NCI-H146 (cell line): ENCODE measurements around the gene OXLD1.
"Not testable (repeated sequence)": the region's sequence is repeated elsewhere in the genome, so short reads cannot be mapped to it uniquely, and the experiment has no call there.

Experiments
- DNase-seq: peaks from one replicate; lab custom pipeline; 2025; lab: John Stamatoyannopoulos, UW

Gene OXLD1

DNA sequence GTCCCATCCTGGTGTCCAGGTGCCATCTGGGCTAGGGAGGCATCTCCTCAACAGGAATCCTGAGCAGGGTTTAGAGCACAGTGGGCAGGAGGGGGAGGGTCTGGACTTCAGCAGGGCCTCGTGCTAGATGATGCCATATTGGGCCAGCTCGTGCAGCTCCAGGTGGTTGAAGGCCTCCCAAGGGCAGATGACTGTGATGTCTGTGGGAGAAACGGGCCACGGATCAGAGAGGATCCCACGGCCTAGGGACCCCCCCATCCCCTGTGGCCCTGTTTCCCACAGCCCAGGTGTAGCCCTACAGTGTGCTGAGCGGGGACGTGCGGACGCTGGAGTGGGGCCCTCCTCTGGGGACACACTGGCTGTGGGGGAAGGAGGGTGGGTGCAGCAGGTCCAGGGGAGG, 15.5 kb downstream of the OXLD1 start:
- no peak for DNase-seq

DNA sequence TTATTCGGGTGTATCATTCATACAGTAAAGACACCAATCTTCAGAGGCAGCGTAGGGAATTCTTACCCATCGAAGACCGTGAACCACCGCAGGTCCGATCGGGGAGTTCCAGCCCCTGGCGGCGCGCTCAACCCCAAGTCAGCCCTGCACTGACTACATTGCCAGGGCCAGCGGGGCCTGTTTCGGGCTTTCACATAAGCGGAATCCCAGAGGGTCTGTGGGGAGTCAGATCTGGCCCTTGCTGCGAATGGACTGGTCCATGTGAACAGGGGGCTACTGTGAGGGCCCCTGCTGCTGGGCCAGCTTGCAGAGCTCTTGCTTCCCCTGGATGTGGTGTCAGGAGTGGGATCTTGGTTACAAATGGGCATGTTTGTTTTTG, 17.7 kb downstream of the OXLD1 start:
- no peak for DNase-seq

DNA sequence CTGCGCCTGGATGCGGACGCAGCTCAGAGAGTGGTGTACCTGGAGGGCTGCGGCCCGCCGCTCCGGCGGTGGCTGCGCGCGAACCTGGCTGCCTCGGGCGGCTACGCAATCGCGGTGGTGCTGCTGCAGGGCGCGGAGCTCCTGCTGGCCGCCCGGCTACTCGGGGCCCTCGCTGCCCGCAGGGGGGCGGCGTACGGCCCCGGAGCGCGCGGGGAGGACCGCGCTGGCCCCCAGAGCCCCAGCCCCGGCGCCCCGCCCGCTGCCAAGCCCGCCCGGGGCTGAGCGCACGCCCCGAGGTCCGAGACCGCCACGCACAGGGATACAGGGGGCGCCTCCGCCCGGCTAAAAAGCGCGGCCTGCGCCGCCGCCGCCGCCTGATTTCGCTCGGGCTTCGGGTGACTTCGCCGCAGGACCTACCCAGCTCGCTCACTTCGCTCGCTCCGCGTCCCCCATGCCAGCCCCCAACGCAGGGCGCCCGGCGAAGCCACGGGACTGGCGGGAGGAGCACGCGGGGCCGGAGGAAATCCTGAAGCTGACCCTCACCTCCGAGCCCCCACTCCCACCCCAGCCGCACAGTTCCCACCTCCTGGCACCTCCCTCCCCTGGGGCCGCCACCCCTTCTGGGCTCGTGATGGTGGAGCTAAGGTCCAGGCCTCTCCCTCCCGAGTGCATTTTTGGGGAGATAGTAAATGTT, 18.2 kb downstream of the OXLD1 start:
- peak; percentile 36 for DNase-seq

DNA sequence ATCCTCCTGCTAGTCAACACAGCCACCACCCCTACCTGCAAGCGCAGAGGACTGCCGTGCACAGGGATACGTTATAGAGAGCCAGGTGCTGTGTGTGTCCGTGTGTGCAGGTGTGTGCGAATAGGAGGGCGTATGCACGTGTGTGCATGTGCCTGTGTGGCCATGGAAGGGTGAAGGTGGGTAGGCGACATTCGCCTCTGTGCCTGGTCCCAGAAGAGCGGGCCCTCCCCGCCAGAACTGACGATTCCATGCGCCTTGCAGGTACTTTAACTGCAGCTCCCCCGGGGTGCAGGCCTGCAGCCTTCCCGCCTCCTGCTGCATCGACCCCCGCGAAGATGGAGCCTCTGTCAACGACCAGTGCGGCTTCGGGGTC, 18.8 kb downstream of the OXLD1 start:
- DNase-seq, result peak; percentile 33

DNA sequence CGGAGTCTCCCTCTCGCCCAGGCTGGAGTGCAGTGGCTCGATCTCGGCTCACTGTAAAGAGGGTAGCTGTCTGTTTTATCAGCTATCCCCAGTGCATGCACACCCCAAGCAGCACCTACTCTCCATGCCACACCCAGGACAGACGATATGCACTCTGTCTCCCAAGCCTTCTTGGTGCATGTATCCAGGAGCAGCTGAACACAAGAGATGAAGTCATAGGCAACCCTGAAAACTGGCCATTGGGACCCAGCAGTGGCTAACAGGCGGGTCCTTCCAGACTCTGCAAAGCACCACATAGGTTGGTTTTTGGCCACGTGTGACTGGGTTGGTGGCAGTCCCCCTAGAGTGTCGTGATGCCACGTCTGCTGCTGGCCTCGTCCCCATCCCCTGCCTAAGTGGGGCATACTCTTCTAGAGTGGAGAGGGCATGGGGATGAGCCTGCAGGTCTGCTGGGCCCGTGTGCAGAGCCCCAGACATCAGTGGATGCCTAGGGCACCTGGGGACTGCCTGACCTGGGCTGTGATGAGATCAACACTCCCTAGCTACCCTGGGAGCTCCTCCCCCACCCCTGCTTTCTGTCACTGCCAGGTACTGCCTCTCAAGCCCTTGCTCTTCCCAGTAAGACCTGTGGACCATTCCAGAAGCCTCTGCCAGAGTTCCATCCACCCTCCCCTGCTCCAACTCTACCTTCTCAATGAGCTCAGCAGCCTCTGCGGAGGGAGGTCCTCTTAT, 19.4 kb downstream of the OXLD1 start:
- DNase-seq, result no peak

DNA sequence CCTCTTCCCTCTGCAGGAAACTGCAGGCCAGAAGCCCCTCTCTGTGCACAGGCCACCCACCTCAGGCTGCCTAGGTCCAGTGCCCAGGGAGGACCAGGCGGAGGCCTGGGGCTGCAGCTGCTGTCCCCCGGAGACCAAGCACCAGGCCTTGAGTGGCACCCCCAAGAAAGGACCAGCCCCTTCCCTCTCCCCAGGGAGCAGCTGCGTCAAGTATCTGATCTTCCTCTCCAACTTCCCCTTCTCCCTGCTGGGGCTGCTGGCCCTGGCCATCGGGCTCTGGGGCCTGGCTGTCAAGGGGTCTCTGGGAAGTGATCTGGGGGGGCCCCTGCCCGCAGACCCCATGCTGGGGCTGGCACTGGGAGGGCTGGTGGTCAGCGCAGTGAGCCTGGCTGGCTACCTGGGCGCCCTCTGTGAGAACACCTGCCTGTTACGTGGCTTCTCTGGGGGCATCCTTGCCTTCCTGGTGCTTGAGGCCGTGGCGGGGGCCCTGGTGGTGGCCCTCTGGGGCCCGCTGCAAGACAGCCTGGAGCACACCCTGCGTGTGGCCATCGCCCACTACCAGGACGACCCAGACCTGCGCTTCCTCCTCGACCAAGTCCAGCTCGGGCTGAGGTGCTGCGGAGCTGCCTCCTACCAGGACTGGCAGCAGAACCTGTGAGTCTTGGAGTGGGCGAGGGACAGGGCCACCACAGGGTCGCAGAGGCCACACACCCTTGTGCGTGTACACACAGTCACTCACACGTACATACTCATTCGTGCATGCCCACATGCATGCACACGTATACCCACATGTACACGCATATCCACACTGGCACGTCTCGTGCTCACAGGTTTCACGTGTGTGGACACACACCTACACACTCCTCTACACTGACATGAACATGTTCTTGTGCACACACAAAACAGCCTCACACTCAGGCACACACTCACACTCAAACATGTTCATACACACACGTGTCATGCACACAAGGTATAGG, 21.1 kb downstream of the OXLD1 start:
- no peak for DNase-seq

DNA sequence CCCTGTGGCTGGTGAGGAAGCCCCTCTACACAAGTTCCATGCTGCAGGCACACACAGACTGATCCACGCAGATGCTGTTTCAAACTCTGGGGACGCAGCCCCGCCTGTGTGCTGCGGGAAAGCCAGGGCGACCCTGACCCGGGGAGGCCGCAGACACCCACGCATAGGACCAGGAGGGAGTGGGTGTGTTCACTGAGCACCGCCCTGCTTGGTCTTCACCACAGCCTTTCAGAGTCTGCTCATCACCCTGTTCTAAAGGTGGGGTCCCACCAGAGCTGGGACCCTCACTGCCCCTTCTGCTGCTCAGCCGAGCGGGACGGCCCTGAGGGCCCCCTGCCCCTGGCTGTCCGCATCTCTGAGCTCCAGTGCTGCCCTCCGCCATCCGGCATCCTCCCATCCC, 21.9 kb downstream of the OXLD1 start:
- no peak for DNase-seq

DNA sequence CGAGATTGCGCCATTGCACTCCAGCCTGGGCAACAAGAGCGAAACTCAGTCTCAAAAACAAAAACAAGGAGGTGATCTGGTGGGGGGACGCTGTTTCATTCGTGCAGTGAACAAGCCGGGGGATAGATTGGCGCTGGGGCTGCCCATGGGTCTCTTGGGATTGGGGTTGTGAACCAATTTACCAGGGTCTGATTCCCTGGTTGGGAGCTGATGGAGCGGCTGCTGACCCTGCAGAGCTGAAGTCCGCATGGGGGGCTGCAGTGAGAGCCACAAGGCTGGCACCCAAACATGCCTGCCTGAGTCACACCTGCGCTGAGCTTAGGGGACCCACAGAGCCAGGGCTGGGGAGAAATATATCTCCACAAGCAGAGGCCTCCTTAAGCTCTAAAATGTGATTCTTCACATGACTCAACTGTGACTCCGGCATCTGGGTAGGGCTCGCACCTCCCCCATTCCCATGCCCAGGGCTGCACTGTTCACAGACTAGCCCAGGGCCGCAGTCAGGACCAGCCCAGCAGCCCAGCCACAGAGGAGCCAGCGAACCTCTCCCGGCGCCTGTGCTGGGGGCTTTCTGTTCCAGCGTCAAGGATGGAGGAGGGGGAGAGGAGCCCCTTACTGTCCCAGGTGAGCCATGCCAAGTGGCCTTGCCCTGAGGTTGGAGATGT, 24.4 kb downstream of the OXLD1 start:
- DNase-seq, result no peak

DNA sequence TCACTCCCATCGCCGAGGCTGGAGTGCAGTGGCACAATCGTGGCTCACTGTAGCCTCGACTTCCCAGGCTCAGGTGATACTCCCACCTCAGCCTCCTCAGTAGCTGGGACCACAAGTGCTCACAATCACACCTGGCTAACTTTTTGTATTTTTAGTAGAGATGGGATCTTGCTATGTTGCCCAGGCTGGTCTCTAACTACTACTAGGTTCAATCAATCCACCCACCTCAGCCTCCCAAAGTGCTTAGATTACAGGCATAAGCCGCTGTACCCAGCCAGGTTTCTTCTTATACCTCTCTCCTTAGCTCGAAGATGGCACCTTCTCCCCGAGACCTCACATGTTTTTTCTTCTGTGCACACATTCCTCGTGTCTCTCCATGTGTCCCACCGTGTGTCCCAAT, 26.4 kb downstream of the OXLD1 start:
- DNase-seq, result no peak

DNA sequence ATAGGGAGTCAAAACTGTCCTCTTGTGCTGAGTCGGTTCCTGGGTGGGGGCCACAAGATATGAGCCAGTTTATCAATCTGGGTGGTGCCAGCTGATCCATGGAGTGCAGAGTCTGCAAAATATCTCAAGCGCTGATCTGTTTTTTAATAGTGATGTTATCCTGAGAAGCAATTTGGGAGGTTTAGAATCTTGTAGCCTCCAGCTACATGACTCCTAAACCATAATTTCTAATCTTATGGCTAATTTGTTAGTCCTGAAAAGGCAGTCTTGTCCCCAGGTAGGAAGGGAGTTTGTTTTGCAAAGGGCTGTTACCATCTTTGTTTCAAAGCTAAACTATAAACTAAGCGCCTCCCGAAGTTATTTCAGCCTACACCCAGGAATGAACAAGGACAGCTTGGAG, 27.7 kb downstream of the OXLD1 start:
- DNase-seq, result no peak

DNA sequence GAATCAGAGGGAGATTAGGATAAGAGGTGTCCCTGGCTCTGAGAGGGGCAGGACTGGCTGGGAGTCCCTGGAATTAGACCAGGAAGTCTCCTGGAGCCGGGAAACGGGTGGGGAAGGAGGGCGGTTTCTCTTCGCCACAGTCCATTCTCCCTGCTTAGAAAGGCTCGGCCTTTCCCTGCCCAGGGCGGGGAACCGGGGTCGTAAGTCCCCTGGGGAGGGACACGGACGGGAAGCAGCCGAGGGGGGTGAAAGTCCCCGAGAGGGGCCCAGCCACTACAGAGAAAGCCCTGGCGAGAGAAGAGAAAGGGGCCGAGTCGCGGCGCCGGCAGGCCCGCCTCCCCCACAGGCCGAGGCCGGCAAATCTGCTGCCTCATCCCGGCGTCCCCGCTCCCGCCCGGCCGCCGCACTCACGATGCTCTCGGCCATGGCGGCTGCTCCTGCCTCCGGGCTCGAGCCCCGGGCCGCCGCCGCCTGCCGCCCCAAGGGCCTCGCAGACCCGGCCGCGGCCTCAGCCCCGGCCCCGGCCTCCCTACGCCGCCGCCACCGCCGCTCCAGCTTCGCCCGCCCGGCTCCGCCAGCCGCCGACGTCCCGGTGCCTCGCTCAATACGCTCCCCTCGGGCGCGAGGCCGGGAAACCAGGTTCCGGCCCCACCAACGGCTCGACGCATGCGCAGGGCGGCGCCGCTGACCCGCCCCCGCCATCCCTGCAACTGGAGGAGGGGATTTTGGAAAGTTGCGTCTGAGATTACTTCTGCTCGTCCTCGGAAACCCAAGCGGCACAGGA, 29.7 kb downstream of the OXLD1 start, which contains the start of the genes NPLOC4 and TSPAN10:
Gene NPLOC4 (minus strand): TSS at position 608 of the 784 bp plus-strand sequence. CDS start 182 bp downstream, at position 426.
Gene TSPAN10 (plus strand): TSS at position 692 of the 784 bp plus-strand sequence. CDS start 5,217 bp downstream, outside the sequence.
- peak; percentile 76 for DNase-seq

DNA sequence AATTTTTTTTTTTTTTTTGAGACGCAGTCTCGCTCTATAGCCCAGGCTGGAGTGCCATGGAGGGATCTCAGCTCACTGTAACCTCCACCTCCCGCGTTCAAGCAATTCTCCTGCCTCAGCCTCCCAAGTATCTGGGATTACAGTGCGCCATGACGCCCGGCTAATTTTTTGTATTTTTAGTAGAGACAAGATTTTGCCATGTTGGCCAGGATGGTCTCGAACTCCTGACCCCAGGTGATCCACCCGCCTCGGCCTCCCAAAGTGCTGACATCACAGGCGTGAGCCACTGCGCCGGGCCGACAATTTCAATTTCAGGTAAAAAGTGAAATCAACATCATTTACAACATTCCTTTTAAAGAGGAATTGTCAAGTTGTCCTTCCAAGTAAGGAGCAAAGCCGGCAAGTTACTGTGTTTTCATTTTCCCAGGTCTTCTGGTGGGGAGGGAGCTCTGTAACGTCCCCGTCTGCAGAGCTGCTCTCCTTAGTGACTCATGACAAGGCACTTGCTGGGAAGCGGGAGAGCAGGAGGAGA, 30.4 kb downstream of the OXLD1 start:
- DNase-seq, result no peak

DNA sequence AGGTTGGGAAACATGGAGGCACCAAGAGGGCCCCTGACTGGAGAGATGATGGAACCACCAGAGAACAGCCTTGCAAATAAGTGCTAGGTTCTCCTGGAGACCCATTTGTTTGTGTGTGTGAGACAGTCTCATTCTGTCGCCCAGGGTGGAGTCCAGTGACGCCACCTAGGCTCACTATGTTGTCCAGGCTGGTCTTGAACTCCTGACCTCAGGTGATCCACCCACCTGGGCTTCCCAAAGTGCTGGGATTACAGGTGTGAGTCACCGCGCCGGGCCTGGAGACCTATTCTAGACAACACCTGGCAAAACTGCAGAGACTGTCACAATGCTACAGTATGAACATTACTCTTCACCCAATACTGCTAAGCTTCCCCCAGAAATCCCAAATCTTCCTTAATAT, 31.0 kb downstream of the OXLD1 start:
- DNase-seq, result no peak

DNA sequence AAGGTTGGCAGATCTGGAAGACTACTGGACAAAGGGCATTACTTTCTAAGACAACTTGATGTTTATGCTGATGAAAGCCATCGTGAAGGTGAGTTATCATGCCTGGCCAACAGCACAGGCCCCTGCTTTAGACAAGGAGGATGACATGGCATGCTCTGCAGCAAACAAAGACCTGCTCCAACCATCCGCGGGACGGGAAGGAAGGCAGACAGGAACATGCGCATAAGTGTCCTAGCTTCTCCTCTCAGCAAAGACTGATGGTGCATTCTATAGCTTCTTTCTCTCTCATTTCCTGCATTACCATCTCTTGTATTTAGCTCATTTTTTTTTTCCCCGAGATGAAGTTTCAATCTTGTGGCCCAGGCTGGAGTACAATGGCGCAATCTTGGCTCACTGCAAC, 34.9 kb downstream of the OXLD1 start:
- DNase-seq, result no peak

DNA sequence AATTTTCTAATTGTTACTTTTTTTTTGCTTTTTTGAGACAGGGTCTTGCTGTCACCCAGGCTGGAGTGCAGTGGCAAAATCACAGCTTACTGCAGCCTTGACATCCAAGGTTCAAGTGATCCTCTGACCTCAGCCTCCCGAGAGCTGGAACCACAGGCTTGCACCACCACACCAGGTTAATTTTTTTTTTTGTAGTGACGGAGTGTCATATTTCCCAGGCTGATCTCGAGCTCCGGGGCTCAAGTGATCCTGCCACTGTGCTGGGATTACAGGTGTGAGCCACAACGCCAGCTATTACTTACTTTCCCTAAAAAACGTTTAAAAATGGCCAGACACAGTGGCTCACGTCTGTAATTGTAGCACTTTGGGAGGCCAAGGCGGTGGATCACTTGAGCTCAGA, 36.1 kb downstream of the OXLD1 start:
- DNase-seq, result no peak

DNA sequence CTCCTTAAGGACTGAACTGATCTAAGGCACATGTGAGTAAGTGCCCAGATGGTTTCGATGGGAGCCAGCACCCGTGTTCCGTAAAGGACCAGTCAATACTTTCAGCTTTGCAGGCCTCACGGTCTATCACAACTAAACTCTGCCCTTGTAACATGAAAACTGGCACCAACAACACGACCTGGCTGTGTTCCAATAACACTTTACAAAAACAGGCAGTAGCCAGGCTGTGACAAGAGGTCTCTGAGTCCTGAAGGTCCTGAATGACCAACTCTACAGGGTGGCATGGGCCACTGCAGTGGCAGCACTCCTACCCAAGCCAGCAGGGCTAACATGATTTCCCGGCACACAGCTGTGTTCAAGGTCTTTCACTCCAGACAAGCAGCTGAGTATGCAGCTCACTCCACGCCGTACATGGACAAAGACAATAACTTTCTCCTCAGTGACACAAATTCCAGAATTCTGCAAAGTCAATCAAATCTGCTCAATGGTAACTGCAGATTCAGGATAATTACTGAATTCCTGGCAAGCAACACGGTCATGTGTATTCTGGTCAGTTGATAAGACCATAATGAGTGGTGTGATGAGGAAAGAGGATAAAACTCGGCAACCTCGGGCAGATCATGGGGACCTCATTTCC, 44.8 kb downstream of the OXLD1 start:
- DNase-seq, result no peak

DNA sequence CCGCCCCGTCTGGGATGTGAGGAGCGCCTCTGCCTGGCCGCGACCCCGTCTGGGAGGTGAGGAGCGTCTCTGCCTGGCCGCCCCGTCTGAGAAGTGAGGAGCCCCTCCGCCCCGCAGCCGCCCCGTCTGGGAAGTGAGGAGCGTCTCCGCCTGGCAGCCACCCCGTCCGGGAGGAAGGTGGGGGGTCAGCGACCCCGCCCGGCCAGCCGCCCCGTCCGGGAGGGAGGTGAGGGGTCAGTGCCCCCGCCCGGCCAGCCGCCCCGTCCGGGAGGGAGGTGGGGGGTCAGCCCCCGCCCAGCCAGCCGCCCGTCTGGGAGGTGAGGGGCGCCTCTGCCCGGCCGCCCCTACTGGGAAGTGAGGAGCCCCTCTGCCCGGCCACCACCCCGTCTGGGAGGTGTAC, 48.1 kb downstream of the OXLD1 start:
- not testable (repeated sequence) for DNase-seq

DNA sequence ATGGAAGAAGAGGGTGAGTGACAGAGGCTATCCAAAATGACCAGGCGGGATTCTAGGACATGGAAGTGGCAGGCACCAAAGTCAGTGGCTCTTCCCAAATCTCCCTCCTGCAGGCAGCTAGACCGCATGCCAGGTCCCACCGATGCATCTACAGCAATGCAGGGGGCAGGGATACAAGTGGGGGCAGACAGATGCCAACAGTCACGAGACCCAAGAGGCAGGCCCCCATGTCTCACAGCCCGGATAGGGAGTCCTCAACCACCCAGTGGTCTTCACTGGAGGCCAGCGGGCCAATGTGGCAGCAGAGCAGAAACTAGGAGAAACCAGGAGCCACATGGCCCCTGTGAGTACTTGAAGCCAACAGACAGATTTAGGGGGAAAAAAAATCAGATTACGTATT, 49.5 kb downstream of the OXLD1 start:
- DNase-seq, result no peak

DNA sequence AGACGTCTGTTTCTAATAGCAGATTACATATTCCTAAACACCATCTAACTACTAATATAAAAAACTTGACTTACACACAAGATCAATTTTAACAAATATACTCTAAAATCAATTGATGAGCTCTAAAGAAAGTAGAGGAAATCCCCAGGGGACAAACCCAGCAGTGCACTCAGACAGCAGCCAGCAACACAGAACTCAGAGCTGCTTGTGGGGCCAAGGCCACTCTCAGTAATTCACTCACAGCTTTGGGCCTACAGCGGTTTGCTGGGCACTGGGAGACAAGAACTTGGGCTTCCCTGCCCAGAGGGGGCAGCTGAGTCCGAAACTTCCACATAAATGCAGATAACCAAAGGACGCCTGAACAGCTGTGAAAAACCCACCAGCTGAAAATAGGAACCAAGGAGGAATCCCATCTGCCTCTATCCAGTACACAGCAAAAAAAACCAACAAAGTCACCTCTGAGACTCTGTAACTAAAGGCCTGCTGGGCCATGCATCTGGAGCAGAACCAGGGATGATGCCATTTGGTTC, 50.9 kb downstream of the OXLD1 start:
- DNase-seq, result no peak
